HG03097 (cell line): Measurements from ENCODE around the gene TMTC1.

ENCODE experiments used
- ATAC-seq: cut with Tn5 transposase; IDR thresholded peaks from one replicate; pipeline ENCODE4 v1.9.1; 2021; ENCODE audit not compliant: unreplicated experiment, low FRiP score

TMTC1 gene

GRCh38 chr12:29781188-29781587, 2.6 kb downstream of the TMTC1 start:
- ATAC-seq = no peak

- no peak for ATAC-seq
Measured at GRCh38 chr12:29780084-29780483, 3.7 kb downstream of the TMTC1 start.

GRCh38 chr12:29778531-29778930, 5.2 kb downstream of the TMTC1 start:
- ATAC-seq = no peak

GRCh38 chr12:29773076-29773475, 10.7 kb downstream of the TMTC1 start:
- no peak for ATAC-seq

- ATAC-seq = no peak
Measured at GRCh38 chr12:29771786-29772185, 12.0 kb downstream of the TMTC1 start.

- ATAC-seq = no peak
Measured at GRCh38 chr12:29771165-29771564, 12.6 kb downstream of the TMTC1 start.

- no peak for ATAC-seq
Measured at GRCh38 chr12:29769162-29769858, 14.4 kb downstream of the TMTC1 start.

- peak; percentile 56 for ATAC-seq
Measured at GRCh38 chr12:29768372-29768771, 15.4 kb downstream of the TMTC1 start.

- ATAC-seq = no peak
Measured at GRCh38 chr12:29763301-29763683, 20.4 kb downstream of the TMTC1 start.

GRCh38 chr12:29762637-29763300, 21.0 kb downstream of the TMTC1 start:
- no peak for ATAC-seq

- ATAC-seq = no peak
Measured at GRCh38 chr12:29759950-29760349, 23.8 kb downstream of the TMTC1 start.

GRCh38 chr12:29756741-29757390, 26.9 kb downstream of the TMTC1 start:
- no peak for ATAC-seq

- no peak for ATAC-seq
Measured at GRCh38 chr12:29754235-29755189, 29.2 kb downstream of the TMTC1 start.

GRCh38 chr12:29752121-29752520, 31.6 kb downstream of the TMTC1 start:
- ATAC-seq = no peak

GRCh38 chr12:29751676-29752075, 32.1 kb downstream of the TMTC1 start:
- ATAC-seq = no peak

GRCh38 chr12:29750928-29751220, 32.9 kb downstream of the TMTC1 start:
- no peak for ATAC-seq

- ATAC-seq = peak; percentile 86
Measured at GRCh38 chr12:29750131-29750927, 33.4 kb downstream of the TMTC1 start.

- ATAC-seq = no peak
Measured at GRCh38 chr12:29744365-29744764, 39.4 kb downstream of the TMTC1 start.

- no peak for ATAC-seq
Measured at GRCh38 chr12:29743801-29744200, 39.9 kb downstream of the TMTC1 start.

- ATAC-seq = no peak
Measured at GRCh38 chr12:29743077-29743476, 40.7 kb downstream of the TMTC1 start.
